ENCODE data around the gene PARD3B.

DNA sequence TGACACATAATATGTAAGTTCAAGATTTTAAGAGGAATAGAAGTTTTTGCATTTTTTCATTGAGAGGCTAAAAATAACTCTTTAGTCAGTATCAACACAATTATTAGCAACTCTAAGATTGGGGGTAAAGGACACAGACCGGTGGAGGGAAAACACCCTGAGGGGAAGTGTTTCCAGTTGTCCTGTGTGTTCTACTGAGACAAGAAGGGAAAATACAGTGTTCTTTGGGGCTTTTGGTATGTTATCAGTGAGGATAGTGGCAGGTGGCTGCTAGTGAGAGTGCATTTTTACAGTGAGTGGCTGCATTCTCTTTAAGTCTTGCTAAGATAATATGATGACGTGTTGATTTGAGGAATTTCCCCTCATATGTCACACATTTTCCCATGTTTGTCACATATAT is 507.5 kb downstream of the PARD3B start:
- no peak for TF ChIP-seq ARNT (IDR thresholded peaks at IDR 0.05)
- no peak for TF ChIP-seq BHLHE40 (IDR thresholded peaks at IDR 0.05; ENCODE audit: borderline replicate concordance)
- no peak for TF ChIP-seq NFRKB (IDR thresholded peaks at IDR 0.05)
- TF ChIP-seq ELF4 (IDR thresholded peaks at IDR 0.05), result no peak
- TF ChIP-seq TARDBP (IDR thresholded peaks at IDR 0.05), result no peak
- no peak for TF ChIP-seq ZNF384 (IDR thresholded peaks at IDR 0.05)
- no peak for TF ChIP-seq FOXM1 (IDR thresholded peaks at IDR 0.05; ENCODE audit: borderline replicate concordance)
- TF ChIP-seq SP1 (IDR thresholded peaks at IDR 0.05), result no peak
- TF ChIP-seq PKNOX1 (IDR thresholded peaks at IDR 0.05), result no peak
- TF ChIP-seq HDGF (IDR thresholded peaks at IDR 0.05; ENCODE audit: borderline replicate concordance), result no peak
- TF ChIP-seq FOXA1 (IDR thresholded peaks at IDR 0.05), result no peak
- no peak for TF ChIP-seq FOXK2 (IDR thresholded peaks at IDR 0.05)
